Measurements from ENCODE around the gene SETD6.
"Not testable (repeated sequence)": the region's sequence is repeated elsewhere in the genome, so short reads cannot be mapped to it uniquely, and the experiment has no call there.

Gene SETD6, protein sequence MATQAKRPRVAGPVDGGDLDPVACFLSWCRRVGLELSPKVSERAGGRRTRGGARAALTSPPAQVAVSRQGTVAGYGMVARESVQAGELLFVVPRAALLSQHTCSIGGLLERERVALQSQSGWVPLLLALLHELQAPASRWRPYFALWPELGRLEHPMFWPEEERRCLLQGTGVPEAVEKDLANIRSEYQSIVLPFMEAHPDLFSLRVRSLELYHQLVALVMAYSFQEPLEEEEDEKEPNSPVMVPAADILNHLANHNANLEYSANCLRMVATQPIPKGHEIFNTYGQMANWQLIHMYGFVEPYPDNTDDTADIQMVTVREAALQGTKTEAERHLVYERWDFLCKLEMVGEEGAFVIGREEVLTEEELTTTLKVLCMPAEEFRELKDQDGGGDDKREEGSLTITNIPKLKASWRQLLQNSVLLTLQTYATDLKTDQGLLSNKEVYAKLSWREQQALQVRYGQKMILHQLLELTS

DNA sequence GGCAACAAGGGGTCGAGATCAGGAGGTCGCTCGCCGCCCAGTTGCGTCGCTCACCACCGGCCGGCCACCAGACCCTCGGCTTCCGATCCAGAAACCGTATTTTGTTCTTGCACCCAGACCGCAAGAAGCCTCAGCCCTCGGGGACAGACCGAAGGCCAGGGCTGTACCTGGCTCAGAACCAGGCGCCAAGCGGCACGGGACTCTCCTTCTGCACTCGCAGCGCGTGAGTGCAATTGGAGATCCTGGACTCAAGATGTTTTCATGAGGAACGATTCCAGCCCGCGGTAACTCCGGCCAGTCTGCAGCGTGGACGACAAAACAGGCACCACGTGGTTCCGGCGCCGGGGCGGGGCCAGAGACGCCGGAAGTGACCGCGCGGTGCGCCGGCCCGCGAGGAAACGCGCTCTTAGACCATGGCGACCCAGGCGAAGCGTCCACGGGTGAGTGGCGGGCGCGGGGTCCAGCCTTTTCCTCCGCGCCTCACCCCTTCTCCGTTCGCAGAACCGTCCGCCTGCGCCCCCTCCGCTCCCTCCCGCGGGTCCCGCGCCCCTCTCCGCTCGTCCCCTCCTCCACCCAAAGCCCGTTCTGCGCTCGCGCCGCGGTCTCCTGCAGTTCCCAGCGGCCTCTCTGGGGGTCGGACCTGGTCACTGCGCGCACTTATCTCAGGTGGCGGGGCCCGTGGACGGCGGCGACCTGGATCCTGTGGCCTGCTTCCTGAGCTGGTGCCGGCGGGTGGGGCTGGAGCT is at the start of gene SETD6:
Gene SETD6 (plus strand): TSS at position 393 of the 746 bp plus-strand sequence. CDS start 21 bp downstream, at position 414.
- DNase-seq, result peak; percentile 48 to 94 (median 82)

DNA sequence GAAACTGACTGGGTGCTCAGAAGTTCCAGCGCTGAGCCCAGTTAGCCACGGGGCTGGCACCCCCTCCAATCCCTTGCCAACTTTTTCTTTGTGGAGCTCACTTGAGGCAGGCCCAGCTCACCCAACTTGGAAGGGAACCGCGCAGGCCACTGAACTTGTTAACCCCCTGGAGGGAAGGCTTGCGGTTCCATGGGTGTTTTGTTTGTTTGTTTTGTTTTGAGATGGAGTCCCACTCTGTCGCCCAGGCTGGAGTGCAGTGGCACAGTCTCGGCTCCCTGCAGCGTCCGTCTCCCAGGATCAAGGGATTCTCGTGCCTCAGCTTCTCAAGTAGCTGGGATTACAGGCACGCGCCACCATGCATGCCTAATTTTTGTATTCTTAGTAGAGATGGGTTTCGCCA is 49.5 kb upstream of the SETD6 start:
- no peak for DNase-seq

DNA sequence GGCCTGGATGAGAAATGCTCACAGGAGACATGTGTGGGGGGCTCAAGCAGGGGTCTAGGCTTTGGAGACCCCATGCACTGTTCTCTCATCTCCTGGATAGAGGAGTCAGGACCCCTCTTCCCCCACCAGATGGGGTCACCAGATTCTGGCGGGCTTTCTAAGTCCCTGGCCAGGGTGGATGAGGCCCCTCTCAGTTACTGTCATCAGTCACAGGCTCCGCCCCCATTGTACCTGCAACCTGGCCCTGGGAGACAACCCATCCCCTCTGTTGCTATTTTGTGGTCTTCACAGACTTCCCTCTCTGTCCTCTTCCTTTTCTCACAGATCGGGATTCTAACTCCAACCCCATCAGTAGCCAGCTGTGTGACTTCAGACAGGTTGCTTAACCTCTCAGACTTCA is 48.9 kb upstream of the SETD6 start:
- DNase-seq, result no peak

DNA sequence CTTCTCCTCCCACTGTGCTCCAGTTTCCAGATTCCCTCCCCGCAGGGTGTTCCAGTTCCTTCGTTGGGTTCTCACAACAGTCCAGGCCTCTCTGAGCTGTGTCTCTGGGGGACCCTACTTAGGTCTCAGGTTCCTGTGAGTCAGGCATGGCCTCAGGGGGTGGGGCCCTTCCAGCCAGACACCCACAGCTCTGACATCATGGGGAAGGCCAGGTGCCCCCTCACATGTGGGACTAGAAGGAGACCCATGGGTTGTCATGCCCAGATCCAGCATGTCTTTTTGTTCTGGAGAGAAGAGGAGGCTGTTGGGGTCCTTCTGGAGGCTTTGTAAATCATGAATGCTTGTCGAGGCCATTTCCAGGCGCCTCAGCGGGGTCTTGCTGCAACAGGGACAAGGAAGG is 47.4 kb upstream of the SETD6 start:
- no peak for DNase-seq

DNA sequence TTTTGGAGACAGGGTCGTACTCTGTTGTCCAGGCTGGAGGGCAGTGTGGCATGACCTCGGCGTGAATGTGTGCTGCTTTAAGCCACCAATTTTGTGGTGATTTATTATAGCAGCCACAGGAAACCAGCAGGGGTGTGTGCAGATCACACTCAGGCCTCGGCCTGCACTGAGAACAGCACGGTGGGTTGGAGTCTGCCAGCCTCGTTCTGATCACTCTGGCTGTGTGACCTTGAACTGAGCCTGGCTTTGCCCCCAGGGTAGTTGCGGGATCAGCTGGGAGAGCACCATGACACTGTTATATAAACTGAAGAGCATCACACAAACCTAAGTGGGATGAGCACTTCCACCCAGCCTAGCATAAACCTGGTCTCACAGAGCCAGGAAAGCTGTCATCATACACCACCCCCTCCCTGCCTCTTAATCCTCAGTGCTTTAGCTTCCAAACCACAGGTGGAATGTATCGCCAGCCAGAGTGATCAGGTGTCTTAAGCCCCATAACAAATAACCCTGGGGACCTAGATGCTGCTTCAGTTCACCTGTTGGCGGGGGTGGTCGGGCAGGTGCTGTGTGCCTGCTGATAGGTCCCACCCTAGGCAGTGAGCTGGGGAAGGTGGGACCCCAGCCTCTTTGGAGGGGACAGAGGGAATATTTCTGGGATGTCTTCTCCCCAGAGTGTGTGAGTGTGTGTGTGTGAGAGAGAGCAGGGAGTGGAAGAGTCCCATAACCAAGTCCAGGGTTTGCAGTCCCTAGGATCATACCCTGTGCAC is 43.9 kb upstream of the SETD6 start:
- DNase-seq, result no peak

DNA sequence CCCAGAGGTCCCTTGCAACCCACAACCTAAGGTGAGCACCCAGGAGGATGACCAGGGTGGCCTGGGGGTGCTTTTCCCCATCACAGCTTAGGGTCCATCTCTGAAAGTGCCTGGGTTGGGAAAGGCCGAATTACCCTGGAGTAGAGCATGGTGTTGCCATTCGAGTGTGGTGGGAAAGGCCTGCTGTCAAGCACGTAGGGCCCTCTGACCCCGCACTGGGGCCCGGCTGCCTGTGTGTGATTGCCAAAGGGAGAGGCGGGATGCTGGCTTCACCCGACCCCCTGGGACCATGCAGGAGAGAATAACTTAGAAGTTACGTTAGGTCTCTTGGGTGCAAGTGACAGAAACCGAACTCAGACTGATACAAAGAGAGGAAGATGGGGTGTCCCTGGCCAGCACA is 43.1 kb upstream of the SETD6 start:
- DNase-seq, result no peak

DNA sequence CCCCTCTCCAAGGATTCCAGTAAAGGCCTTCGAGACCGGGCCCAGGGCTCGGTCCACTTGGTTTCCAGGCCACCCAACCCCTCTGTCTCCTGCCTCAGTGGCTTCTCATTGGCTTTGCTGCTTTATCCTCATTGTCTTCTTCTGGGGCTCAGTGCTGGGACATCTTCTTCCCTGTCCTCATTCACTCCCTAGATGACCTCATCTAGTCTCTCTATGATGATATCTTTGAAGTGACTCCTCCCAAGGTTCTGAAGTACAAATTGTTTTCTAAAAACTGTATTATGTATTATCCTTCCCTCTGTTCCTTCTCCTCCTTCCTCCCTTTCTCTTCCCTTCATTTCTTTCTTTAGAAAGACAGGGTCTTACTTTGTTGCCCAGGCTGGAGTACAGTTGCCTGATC is 42.5 kb upstream of the SETD6 start:
- DNase-seq, result no peak

DNA sequence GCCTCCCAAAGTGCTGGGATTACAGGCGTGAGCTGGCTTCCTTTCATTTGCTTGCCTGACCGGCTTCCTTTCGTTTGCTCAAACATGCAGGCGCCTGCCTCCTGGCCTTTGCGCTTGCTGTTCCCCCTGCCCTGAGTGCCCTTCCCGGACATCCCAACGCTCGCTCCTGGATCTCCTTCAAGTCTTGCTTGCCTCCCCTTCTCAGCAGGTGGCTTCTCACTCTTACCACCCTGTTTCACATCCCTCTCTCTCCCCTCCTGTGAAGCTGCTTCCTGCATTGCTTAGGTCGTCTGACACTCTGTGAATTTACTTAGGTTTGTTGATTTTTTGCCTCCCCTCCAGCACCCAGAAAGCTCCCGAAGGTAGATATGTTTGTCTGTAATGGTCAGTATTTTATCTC is 41.0 kb upstream of the SETD6 start:
- DNase-seq, result no peak

DNA sequence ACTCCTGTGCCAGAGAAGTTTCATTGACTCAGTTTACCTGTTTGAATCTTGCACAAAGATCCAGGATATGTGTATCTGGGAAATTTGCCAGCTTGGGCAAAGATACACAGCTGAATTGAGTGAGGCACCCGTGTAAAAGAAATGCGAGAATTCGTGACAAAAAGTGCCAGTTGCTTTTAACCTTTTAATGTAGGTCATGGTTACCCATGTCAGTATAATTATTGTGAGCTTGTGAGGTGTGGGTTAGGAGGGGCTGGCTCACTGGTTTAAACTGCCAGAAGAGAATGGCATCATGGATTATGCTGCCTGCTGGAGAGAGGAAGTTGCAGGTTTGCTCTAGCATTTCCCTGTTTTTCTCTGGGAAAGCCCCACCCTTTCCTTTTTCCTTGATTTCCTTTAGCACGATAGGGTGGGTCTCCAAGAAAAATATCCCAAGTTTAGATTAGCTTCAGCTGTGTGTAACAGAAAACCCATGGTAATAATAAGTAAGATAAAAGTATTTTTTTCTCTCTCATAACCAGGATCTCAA is 40.2 kb upstream of the SETD6 start:
- DNase-seq, result no peak

DNA sequence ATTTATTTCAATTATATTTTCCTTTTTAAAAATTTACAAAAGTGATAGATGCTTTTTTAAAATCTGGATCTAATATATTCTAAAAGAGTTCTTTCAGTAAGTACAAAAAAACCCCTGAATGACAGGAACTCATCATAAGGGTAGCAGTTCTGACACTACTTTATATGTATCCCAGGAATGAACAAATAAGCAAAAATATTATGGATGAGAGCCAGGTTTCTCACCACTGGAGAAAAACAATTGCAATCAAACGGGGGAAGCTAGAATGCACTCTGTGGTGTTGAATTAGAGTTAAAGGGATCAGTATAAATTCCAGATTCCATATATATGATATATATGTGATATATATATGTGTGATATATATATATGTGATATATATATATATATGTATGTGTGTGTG is 38.5 kb upstream of the SETD6 start:
- DNase-seq, result no peak

DNA sequence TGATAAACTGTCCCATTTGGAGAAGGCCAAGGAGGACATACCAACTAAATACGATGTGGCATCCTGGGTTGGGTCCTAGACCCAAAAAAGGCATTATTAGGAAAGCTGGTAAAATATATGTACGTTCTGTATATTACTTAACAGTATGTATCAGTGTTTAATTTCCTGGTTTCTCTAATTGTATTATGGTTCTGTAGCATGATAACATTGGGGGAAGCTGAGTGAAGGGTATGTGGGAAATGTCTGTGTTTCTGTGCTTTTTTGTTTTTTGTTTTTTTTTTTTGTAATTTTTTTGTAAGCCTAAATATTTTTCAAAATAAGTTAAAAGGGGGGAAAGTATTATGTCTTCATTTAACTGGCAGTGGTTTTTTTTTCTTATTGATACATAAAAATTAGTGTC is 36.9 kb upstream of the SETD6 start:
- DNase-seq, result no peak

DNA sequence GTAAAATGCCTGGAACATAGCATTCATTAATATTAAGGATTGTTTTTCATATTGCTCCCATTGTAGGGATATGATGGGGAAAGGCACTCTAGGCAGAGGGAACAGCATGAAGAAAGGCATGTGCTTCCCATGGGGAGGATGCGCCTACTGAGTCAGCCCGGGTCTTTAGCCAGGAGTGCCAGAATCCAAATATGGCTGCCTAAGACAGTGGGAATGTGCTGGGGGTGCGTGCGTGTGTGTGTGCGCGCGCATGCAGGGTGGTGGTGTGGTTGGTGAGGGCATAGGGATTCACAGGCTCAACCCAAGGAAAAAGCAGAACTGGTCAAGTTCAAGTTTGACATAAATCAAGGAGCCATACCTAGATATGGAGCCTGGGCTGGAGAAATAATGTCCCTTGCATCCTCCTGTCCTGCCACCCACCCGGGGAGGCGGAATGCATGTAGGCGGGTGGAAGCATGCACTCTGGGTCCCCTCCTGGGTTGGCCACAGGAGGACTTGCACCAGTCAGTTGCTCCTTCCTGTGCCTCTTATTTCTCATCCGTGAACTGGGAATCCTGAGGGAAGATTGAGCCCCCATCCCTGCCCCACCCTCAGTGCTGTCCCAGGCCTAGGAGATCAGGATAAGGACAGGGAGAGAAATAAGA is 34.0 kb upstream of the SETD6 start:
- DNase-seq, result no peak

DNA sequence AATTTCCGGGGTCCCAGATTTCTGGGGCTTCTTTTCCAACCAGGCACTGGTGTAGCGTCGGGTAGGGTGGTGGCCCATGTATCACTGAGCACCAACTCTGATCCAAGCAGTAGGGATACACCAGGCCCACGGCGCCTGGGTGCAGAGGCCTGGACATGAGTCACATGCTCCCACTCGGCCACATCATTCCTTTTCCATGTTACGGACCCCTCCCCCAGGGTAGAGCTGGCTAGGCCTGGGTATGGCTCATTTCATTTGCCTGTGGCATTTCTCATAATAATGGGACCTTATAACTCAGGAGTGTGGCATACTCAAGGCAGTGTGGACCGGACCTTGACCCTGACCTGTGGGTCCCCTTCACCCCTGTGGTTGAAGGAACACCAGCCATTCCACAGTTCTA is 33.4 kb upstream of the SETD6 start:
- no peak for DNase-seq

DNA sequence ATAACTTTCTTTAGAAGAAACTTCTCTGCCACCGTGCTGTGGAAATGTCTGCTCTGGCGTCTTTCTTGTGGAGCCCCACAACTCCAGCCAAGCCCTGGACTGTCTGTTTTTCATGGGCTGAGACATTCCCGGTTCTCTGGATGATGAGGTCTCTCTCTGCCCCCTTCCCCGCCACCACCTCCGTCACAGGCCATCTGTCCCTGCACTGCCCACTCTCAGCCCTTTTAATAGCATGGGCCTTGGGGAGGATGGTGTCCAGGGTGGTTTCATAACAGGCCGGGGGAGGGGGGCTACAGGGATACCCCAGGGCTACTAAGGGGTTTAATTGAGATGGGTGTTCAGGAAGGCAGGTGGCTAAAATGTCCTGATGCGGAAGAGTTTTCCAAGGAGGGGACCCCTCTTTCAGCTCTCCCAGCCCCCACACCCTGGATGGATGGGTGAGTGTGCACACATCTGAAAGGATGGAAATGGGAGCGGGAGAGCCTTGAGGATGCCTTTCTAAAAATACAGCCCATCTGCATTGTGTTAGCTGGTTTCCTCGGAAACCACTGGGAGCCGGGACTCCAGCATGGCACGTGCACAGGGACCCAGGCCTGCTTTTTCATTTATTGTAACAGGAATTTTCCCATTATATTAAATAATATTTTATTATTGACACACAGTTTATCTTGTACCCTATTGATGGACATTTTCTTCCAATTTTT is 30.0 kb upstream of the SETD6 start:
- DNase-seq, result peak in 6 of 58 donors; percentile 13 to 56 (median 33)

DNA sequence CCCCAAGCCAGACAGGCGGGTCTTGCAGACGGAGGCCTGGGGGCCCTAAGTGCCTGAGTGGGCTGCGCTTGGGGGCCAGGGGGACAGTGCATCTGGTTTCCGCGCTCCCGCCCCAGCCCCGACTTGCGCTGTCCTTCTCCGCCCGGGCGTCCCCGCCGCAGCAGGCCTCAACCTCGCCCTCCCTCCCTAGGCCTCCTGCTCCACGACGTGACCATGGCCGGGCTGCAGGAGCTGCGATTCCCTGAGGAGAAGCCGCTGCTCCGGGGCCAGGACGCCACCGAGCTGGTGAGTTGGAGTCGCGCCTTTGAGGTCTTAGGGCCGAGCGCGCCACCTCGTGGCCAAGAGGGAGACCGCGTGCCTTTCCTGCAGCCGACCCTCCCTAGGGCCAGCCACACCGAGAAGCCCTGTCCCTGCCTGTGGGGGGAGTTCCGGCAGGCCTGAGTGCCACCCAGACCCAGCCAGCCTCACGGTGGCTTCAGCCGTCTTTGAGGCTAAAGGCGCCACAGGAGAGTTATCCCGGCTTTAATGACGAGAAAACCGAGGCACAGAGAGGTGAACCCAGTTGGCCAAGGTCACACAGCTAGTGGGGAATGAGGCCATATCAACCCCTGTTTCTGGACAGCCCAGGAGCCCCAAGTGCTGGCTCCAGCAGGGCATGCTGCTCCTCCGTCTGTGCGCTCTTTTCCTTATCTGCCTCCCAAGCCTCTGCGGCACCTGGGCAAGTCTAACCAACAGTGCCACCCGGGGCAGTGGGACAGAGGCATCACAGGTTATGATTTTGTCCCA is 27.6 kb upstream of the SETD6 start:
- peak in 56 of 58 donors; percentile 30 to 89 (median 63) for DNase-seq

DNA sequence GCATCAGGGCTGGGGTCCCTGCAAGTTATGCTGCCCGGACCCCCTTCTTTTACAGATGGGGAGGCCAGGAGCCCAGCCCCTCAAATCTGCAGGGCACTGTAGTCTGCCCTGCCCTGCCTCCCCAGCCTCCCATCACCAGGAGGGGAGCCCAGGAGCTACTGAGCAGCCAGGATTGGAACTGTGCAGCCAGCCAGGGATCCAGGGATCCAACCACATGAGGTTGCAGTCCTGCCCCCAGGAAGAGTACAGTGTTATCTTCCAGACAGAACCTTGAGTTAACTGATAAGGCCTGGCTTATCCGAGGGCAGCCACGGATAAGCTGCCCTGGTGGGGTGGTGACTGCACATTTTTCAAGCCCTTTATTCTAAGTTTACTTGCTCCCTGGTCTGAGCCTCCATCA is 26.8 kb upstream of the SETD6 start:
- no peak for DNase-seq

DNA sequence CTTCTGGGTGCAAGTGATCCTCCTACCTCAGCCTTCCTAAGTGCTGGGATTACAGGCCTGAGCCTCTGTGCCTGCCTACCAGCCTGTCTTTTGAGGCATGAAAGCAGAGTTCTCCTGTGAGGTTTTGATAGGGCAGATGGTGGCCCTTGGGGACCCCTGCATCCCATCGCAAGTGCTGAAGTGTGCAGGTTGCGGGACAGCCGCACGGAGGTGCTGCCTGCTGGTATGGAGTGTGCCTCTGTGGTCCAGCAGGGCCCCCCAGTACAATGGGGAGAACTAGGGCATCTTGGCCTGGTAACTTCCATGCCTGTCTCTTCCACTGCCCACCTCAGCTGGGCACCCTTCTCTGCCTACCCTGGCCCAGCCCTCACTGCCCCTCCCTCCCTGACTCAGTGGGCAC is 25.3 kb upstream of the SETD6 start:
- DNase-seq, result no peak

DNA sequence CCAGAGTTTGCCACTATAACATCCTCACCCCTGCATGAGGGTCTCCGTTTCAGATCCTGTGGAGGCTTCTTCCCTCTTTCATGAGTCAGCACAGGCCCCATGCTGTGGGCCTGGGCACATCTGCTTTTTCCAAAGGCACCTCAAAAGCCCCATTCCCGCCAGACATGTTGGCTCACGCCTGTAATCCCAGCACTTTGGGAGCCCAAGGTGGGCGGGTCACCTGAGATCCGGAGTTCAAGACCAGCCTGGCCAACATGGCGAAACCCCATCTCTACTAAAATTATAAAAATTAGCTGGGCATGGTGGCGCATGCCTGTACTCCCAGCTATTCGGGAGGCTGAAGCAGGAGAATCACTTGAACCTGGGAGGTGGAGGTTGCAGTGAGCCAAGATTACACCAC is 24.8 kb upstream of the SETD6 start:
- DNase-seq, result not testable (repeated sequence)

DNA sequence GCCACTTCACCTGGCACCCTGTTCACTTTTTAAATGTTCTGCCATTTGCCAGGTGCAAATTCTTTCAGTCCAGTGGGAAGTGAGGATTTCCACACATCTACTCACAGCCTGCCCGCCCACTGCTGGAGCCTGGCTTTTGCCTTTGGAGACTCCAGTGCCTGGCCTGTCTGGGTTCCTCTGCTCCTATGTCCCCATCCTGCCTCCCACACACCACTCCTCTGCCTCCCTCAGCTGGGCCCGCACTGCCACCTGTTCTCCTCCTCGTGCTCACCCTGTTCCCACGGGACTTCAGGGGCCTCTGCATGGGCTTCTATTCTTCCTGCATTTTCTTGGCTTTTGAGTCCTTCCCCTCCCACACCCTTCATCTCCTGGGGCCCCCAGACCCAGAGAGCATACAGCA is 23.3 kb upstream of the SETD6 start:
- no peak for DNase-seq

DNA sequence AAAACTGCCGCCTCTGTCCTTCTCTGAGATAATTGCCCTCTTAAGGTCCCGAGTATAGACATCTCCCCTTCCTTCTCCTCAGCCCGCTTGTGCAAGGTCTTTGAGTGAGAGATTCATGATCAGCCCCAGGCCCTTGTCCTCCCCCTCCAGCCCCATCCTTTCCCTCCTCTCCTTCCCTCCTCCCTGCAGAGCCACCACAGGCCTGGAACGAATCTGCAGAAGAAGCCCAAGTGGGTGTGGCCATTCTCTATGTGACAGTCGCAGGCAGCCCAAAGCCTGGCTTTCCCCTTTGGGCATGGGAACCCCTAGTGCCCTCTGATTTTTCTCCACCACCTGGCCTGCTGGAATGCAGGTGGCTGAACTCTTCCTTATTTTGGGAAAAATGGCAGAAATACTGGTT is 22.6 kb upstream of the SETD6 start:
- DNase-seq, result peak in 10 of 58 donors; percentile 14 to 49 (median 29)
